Glutamatergic neuron (in vitro differentiated cells): ENCODE measurements around the gene TRPV4. TPM values are rescaled to one million over a fixed set of nuclear protein-coding genes. Genes with fewer than 3 reads are reported as not detected.
A peak's percentile ranks its signal among the peaks of the same experiment; 100 is the strongest.

ENCODE experiments used
- DNase-seq: peaks from one replicate; pipeline ENCODE4 v3.0.0; 2022
- H3K27ac Mint-ChIP-seq: one replicate; pipeline ENCODE4 v1.8.0; 2020; ENCODE audit warnings: mild to moderate bottlenecking, mixed read lengths, inconsistent platforms; ENCODE audit not compliant: unreplicated experiment
- H3K27me3 Mint-ChIP-seq: one replicate; pipeline ENCODE4 v1.8.0; 2020; ENCODE audit warnings: mild to moderate bottlenecking, moderate library complexity, mixed read lengths, inconsistent platforms; ENCODE audit not compliant: unreplicated experiment
- H3K36me3 Mint-ChIP-seq: one replicate; pipeline ENCODE4 v1.8.0; 2020; ENCODE audit warnings: mild to moderate bottlenecking, mixed read lengths, inconsistent platforms; ENCODE audit not compliant: unreplicated experiment
- H3K4me1 Mint-ChIP-seq: one replicate; pipeline ENCODE4 v1.8.0; 2020; ENCODE audit warnings: mild to moderate bottlenecking, low read depth, mixed read lengths, inconsistent platforms; ENCODE audit not compliant: unreplicated experiment
- H3K4me3 Mint-ChIP-seq: one replicate; pipeline ENCODE4 v1.8.0; 2020; ENCODE audit warnings: mild to moderate bottlenecking, mixed read lengths, inconsistent platforms; ENCODE audit not compliant: unreplicated experiment
- H3K9me3 Mint-ChIP-seq: one replicate; pipeline ENCODE4 v1.8.0; 2020; ENCODE audit warnings: mild to moderate bottlenecking, moderate library complexity, mixed read lengths, inconsistent platforms; ENCODE audit not compliant: unreplicated experiment
- total RNA-seq: library from RNA; stranded (reverse); fragmentation: NEBNext Ultra II Directional; extraction: Animal tissue kit (Norgen Biotek cat#: 25700); gene quantifications from one replicate; pipeline ENCODE4 v1.2.1, GENCODE V29; 2021; ENCODE audit not compliant: unreplicated experiment
- TF ChIP-seq, protein P1 (sequence below): fragments of 200-600 bp; sonication (generic); IDR thresholded peaks from one replicate; pipeline ENCODE4 v1.5.0; 2021; ENCODE audit not compliant: partially characterized antibody, unreplicated experiment

Gene TRPV4
- total RNA-seq, 1 donor from 2014 or later, result 0.17 TPM

DNA sequence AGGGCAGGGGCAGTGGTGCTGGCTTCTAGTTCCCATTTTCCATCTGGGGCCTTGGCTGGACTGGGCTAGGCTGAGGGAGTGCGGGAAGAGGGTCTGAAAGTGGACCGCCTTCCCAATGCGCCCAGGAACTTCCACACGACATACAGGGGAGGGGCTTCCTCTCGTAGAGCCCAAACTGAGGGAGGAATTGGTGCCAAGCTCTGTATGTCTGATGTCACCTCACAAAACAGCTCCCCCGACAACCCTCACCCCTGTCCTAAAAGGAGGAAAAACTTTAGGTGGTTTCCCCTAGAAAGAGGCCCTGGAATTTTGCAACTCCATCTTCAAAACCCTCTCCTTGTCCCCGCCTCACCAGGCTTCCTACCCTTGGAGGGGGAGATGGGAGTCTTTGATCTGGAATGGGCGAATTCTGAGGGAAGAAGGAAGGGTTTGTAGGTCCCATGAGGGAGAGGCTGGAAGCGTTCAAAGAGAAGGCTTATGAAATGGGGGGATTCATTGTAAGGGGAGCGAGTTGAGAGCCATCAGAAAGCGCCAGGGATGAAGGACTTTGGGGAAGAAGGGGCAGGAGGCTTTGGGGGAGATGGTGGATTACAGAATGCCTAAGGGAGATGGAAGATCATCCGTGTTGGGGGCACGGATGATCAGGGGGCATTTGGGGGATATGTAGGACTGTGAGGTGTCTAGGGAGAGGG, 46.3 kb upstream of the TRPV4 start:
- Mint-ChIP-seq H3K36me3 (peaks cover 6% of the 10 kb centered on the region), H3K4me1 (peaks cover 32% of the 10 kb centered on the region), H3K9me3 (peaks cover 14% of the 10 kb centered on the region), H3K27ac (peak overlapping the region; percentile 79), H3K4me3 (peak overlapping the region; percentile 98), H3K27me3 (peaks cover 13% of the 10 kb centered on the region)
- DNase-seq, result no peak
- TF ChIP-seq, protein P1, sequence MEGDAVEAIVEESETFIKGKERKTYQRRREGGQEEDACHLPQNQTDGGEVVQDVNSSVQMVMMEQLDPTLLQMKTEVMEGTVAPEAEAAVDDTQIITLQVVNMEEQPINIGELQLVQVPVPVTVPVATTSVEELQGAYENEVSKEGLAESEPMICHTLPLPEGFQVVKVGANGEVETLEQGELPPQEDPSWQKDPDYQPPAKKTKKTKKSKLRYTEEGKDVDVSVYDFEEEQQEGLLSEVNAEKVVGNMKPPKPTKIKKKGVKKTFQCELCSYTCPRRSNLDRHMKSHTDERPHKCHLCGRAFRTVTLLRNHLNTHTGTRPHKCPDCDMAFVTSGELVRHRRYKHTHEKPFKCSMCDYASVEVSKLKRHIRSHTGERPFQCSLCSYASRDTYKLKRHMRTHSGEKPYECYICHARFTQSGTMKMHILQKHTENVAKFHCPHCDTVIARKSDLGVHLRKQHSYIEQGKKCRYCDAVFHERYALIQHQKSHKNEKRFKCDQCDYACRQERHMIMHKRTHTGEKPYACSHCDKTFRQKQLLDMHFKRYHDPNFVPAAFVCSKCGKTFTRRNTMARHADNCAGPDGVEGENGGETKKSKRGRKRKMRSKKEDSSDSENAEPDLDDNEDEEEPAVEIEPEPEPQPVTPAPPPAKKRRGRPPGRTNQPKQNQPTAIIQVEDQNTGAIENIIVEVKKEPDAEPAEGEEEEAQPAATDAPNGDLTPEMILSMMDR, result no peak

DNA sequence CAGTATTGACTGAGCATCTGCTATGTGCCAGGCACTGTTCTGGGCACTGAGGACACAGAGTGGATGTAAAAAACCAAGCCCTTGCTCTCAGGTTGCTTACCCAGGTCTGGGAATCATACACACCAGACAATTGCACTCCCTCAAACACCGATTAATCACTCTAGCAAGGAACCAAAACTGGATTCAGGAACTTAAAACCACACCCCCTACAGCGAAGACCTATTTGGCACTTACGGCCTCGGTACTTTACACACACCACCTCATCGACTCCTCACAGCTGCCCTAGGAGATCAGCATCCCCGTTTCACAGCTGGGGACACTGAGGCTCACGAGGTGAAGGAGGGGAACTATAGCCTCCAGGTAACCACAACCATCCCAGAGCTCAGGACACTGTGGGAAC, 45.6 kb upstream of the TRPV4 start:
- Mint-ChIP-seq H3K9me3 (peaks cover 14% of the 10 kb centered on the region), H3K27me3 (peaks cover 13% of the 10 kb centered on the region), H3K27ac (peak overlapping the region; percentile 96), H3K4me3 (peak overlapping the region; percentile 98), H3K36me3 (peaks cover 6% of the 10 kb centered on the region), H3K4me1 (peaks cover 32% of the 10 kb centered on the region)
- no peak for DNase-seq
- TF ChIP-seq, protein P1, result no peak

DNA sequence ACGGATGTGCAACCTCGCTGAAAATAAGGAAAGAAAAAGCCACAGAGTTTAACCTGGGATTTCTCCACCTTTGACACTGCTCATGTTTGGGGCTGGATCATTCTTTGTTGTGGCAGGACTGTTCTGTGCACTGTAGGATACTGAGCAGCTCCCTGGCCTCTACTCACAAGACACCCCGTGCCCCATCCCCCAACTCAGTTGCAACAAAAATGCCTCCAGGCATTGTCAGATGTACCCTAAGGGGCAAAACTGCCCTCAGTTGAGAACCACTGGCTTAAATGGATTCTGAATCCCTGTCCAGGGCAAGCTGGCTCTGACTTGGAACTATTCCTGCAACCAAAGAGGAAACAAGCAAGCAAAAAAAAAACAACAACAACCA, 45.0 kb upstream of the TRPV4 start:
- Mint-ChIP-seq H3K4me1 (peaks cover 32% of the 10 kb centered on the region), H3K27me3 (peaks cover 13% of the 10 kb centered on the region), H3K9me3 (peaks cover 14% of the 10 kb centered on the region), H3K4me3 (peak overlapping the region; percentile 98), H3K36me3 (peaks cover 6% of the 10 kb centered on the region), H3K27ac (peak overlapping the region; percentile 96)
- TF ChIP-seq, protein P1, result no peak
- peak; percentile 35 for DNase-seq

DNA sequence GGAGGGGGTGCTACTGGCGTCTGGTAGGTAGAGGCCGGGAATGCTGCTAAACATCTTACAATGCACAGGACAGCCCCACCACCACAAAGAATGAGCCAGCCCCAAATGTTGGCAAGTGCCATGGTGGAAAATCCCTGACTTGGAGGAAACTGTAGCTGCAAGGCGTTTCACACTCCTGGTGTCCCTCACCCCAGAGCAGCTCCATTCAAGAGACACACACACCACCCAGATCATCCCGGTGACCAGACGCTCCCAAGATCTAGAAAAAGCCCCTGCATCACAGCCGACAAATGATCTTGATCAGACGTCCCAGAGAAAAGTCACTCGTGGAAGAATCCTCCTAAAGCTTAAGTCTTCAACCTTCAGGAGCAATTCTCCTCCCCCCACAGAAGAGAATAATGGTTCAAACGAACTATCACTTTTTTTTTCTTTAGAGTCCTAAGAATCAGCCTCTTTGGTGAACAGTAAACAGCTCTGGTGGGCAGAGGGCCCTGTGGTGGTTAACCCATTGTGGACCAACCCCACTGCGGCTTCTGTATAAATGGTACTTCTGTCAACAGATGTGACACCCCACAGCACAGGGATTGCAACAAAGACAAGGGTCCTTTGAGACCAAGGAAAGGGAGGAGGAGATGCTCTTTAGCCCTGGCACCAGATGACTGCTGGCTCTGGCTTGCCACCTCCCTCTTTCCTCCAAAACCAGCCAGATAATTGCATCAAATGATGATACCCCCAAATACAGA, 44.5 kb upstream of the TRPV4 start:
- Mint-ChIP-seq H3K9me3 (peaks cover 14% of the 10 kb centered on the region), H3K27ac (peak overlapping the region; percentile 96), H3K4me1 (peaks cover 33% of the 10 kb centered on the region), H3K27me3 (peaks cover 13% of the 10 kb centered on the region), H3K36me3 (peaks cover 6% of the 10 kb centered on the region), H3K4me3 (peak overlapping the region; percentile 98)
- peak; percentile 29 for DNase-seq
- TF ChIP-seq, protein P1, result no peak

DNA sequence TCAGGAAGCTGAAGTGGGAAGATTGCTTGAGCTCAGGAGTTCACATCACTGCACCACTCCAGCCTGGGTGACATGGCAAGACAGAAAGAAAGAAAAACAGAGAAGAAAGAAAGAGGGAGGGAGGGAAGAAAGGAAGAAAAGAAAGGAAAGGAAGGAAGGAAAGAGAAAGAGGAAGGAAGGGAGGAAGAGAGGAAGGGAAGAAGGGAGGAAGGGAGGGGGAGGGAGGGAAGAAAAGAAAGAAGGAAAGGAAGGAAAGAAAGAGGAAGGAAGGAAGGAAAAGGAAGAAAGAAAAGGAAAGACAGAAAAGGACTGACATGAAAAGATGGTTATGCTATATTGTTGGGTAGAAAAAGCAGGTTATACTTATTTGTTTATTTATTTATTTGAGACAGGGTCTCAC, 43.2 kb upstream of the TRPV4 start:
- H3K4me3 Mint-ChIP-seq, result no peak overlapping the region
- H3K9me3 Mint-ChIP-seq, result peaks cover 14% of the 10 kb centered on the region
- DNase-seq, result no peak
- H3K27ac Mint-ChIP-seq, result no peak overlapping the region
- H3K4me1 Mint-ChIP-seq, result peaks cover 37% of the 10 kb centered on the region
- TF ChIP-seq, protein P1, result no peak
- H3K36me3 Mint-ChIP-seq, result peaks cover 6% of the 10 kb centered on the region
- H3K27me3 Mint-ChIP-seq, result peaks cover 11% of the 10 kb centered on the region
